HG02642 (cell line): ENCODE results near the gene THBS4.
"Not testable (repeated sequence)": the region's sequence is repeated elsewhere in the genome, so short reads cannot be mapped to it uniquely, and the experiment has no call there.

Experiments used
- ATAC-seq: cut with Tn5 transposase; IDR thresholded peaks from one replicate; pipeline ENCODE4 v1.9.1; 2021; ENCODE audit warnings: mild to moderate bottlenecking; ENCODE audit not compliant: unreplicated experiment, poor library complexity

Gene THBS4

GRCh38 chr5:80072103-80073073 lies 37.2 kb downstream of the THBS4 start:
- ATAC-seq = no peak

- ATAC-seq = no peak
Observed at GRCh38 chr5:80076131-80077050, 41.2 kb downstream of the THBS4 start.

GRCh38 chr5:80077051-80077714 lies 42.0 kb downstream of the THBS4 start:
- ATAC-seq = no peak

GRCh38 chr5:80078921-80079320 lies 43.8 kb downstream of the THBS4 start:
- no peak for ATAC-seq

GRCh38 chr5:80082281-80082680 lies 47.1 kb downstream of the THBS4 start:
- ATAC-seq = no peak

GRCh38 chr5:80082731-80083100 lies 47.6 kb downstream of the THBS4 start:
- no peak for ATAC-seq

GRCh38 chr5:80083101-80083890 lies 48.1 kb downstream of the THBS4 start:
- ATAC-seq = peak; percentile 63

- no peak for ATAC-seq
Observed at GRCh38 chr5:80090884-80091166, 55.7 kb downstream of the THBS4 start.

GRCh38 chr5:80091792-80092192 lies 56.6 kb downstream of the THBS4 start:
- not testable (repeated sequence) for ATAC-seq

- no peak for ATAC-seq
Observed at GRCh38 chr5:80092486-80093107, 57.4 kb downstream of the THBS4 start.

GRCh38 chr5:80093796-80094195 lies 58.6 kb downstream of the THBS4 start:
- no peak for ATAC-seq

GRCh38 chr5:80094236-80094738 lies 59.1 kb downstream of the THBS4 start:
- ATAC-seq = no peak

- ATAC-seq = no peak
Observed at GRCh38 chr5:80097451-80097850, 62.3 kb downstream of the THBS4 start.

- ATAC-seq = no peak
Observed at GRCh38 chr5:80101993-80102392, 66.8 kb downstream of the THBS4 start.

GRCh38 chr5:80103371-80103770 lies 68.2 kb downstream of the THBS4 start:
- ATAC-seq = no peak

- ATAC-seq = no peak
Observed at GRCh38 chr5:80105698-80106439, 70.7 kb downstream of the THBS4 start.

- ATAC-seq = no peak
Observed at GRCh38 chr5:80106916-80107315, 71.8 kb downstream of the THBS4 start.

- no peak for ATAC-seq
Observed at GRCh38 chr5:80109646-80110478, 74.7 kb downstream of the THBS4 start.
